WTC11 (cell line): ENCODE results near the gene ERLEC1. TPM values are rescaled to one million over a fixed set of nuclear protein-coding genes. Genes with fewer than 3 reads are reported as not detected.
"Not testable (repeated sequence)": the region's sequence is repeated elsewhere in the genome, so short reads cannot be mapped to it uniquely, and the experiment has no call there.

Source experiments
- ATAC-seq: fragments of 200-7000 bp; cut with Tn5 transposase; 2 replicates; pipeline ENCODE4 v1.10.0; 2021; ENCODE audit warnings: mild to moderate bottlenecking, moderate library complexity
- CTCF ChIA-PET: fragments of 300-600 bp; sonication (Branson Sonifier 250); formaldehyde crosslinking; loops from one replicate; lab custom pipeline; 2021; ENCODE audit warnings: antibody characterized with exemption; lab: Charles Lee
- POLR2A ChIA-PET: fragments of 350-600 bp; sonication (Branson Sonifier 250); formaldehyde crosslinking; loops from one replicate; lab custom pipeline; 2021; ENCODE audit warnings: antibody characterized with exemption; lab: Charles Lee
- DNase-seq: peaks from one replicate; pipeline ENCODE4 v3.0.0; 2021; ENCODE audit warnings: low spot score
- H3K27ac Mint-ChIP-seq: 2 replicates; pipeline ENCODE4 v1.8.0; 2021; ENCODE audit warnings: mixed read lengths
- H3K27me3 Mint-ChIP-seq: 2 replicates; pipeline ENCODE4 v1.8.0; 2021; ENCODE audit warnings: low read depth, mild to moderate bottlenecking, moderate library complexity, mixed read lengths
- H3K36me3 Mint-ChIP-seq: 2 replicates; pipeline ENCODE4 v1.8.0; 2021; ENCODE audit warnings: mixed read lengths
- H3K4me1 Mint-ChIP-seq: 2 replicates; pipeline ENCODE4 v1.8.0; 2022; ENCODE audit warnings: mixed read lengths
- H3K4me3 Mint-ChIP-seq: 2 replicates; pipeline ENCODE4 v1.8.0; 2021; ENCODE audit warnings: mild to moderate bottlenecking, moderate library complexity, mixed read lengths
- H3K9me3 Mint-ChIP-seq: 2 replicates; pipeline ENCODE4 v1.8.0; 2021; ENCODE audit warnings: mixed read lengths
- AR ChIP-seq: fragments of 250-450 bp; sonication (Bioruptor Pico); IDR thresholded peaks from 2 replicates; pipeline ENCODE4 v1.9.0; 2021; ENCODE audit warnings: mild to moderate bottlenecking
- CREB1 ChIP-seq: sonication (generic); formaldehyde crosslinking; IDR thresholded peaks from 2 replicates; pipeline ENCODE4 v1.8.0; 2023; ENCODE audit warnings: mild to moderate bottlenecking, missing genetic modification reagents
- ETV6 ChIP-seq: sonication (generic); formaldehyde crosslinking; IDR thresholded peaks from 2 replicates; pipeline ENCODE4 v1.8.1; 2022; ENCODE audit warnings: mild to moderate bottlenecking, missing genetic modification reagents
- FOXP1 ChIP-seq: sonication (generic); formaldehyde crosslinking; IDR thresholded peaks from 2 replicates; pipeline ENCODE4 v1.8.0; 2022; ENCODE audit warnings: missing genetic modification reagents, mild to moderate bottlenecking, moderate library complexity, borderline replicate concordance
- GTF2I ChIP-seq: fragments of 250-450 bp; sonication (Bioruptor Pico); conservative IDR thresholded peaks from 2 replicates; pipeline ENCODE4 v1.4.0; 2021; ENCODE audit warnings: mild to moderate bottlenecking
- IRF2 ChIP-seq: sonication (generic); formaldehyde crosslinking; IDR thresholded peaks from 2 replicates; pipeline ENCODE4 v1.8.0; 2022; ENCODE audit warnings: low read depth, missing genetic modification reagents, borderline replicate concordance
- PRDM15 ChIP-seq: sonication (generic); formaldehyde crosslinking; IDR thresholded peaks from 2 replicates; pipeline ENCODE4 v1.8.0; 2022; ENCODE audit warnings: missing genetic modification reagents
- RORB ChIP-seq: fragments of 250-450 bp; sonication (Bioruptor Pico); IDR thresholded peaks from 2 replicates; pipeline ENCODE4 v1.9.0; 2021; ENCODE audit warnings: mild to moderate bottlenecking
- TCF7 ChIP-seq: sonication (generic); formaldehyde crosslinking; IDR thresholded peaks from 2 replicates; pipeline ENCODE4 v1.8.0; 2022; ENCODE audit warnings: mild to moderate bottlenecking, low read depth, missing genetic modification reagents, moderate library complexity
- ZNF263 ChIP-seq: sonication (generic); formaldehyde crosslinking; IDR thresholded peaks from 2 replicates; pipeline ENCODE4 v1.8.1; 2022; ENCODE audit warnings: low read depth, mild to moderate bottlenecking, moderate library complexity, missing genetic modification reagents
- ZNF512 ChIP-seq: sonication (generic); formaldehyde crosslinking; IDR thresholded peaks from 2 replicates; pipeline ENCODE4 v1.8.1; 2022; ENCODE audit warnings: missing genetic modification reagents, borderline replicate concordance
- ZNF532 ChIP-seq: fragments of 250-450 bp; sonication (Bioruptor Pico); IDR thresholded peaks from 2 replicates; pipeline ENCODE4 v1.9.0; 2021; ENCODE audit warnings: mild to moderate bottlenecking, borderline replicate concordance
- total RNA-seq: library from RNA; stranded (reverse); gene quantifications from 3 replicates; pipeline ENCODE4 v1.2.3, GENCODE V29; 2021
- TF ChIP-seq, protein P1 (sequence below): fragments of 250-450 bp; sonication (Bioruptor Pico); IDR thresholded peaks from 2 replicates; pipeline ENCODE4 v1.9.0; 2021; ENCODE audit warnings: moderate library complexity, mild to moderate bottlenecking, inconsistent platforms, borderline replicate concordance

Gene ERLEC1
- total RNA-seq, 1 experiment from 2014 or later, result 26.5 TPM

DNA sequence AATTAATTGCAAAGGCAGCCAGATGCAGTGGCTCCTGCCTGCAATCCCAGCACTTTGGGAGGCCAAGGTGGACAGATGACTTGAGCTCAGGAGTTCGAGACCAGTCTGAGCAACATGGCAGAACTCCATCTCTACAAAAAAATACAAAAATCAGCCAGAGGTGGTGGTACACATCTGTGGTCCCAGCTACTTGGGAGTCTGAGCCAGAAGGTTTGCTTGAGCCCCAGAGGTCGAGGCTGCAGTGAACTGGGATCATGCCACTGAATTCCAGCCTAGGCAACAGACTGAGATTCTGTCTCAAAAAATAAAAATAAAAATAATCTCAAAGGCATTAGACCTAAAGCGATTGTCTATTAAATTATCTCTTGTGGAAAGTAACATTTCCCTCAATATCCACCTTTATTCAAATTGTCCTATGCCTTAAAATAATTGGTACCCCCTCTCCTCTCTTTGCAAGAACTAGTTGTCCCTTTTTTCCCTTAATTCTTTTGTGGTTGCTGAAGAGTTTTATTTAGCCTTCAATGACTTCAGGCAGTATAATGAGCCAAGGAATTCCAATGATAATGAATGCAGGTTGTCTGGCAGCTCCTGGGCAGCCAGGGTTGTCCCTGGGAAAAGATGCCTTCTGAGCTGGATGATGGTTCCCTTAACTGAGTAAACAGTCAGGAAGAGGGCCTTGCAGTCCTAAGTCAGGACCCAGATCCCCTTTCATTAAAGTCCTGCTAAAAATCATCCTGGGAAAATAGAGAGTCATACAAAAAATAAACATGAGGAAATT lies 40.7 kb downstream of the ERLEC1 start (continued):
- no peak for TF ChIP-seq ZNF512 (CRISPR knock-in tag)
- TF ChIP-seq AR (CRISPR knock-in tag), result no peak
- no peak for TF ChIP-seq CREB1 (CRISPR knock-in tag)

DNA sequence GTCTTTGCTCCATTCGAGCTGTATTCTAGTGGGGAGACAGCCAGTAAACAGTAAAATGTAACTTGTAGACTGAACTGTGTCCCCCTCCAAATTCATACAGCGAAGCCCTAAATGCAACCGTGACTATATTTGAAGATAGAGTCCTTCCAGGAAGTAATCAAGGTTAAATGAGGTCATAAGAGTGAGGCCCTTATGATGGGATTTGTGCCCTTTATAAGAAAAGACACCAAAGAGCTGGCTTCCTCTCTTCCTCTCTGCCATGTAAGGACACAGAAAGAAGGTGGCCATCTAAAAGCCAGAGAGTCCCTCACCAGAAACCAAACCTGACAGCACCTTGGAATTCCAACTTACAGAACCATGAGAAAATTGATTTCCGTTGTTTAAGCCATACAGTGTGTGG lies 41.5 kb downstream of the ERLEC1 start:
- ATAC-seq, result no peak
- POLR2A ChIA-PET, result no interaction called here
- H3K27ac Mint-ChIP-seq, result peak overlapping the region; percentile 69

DNA sequence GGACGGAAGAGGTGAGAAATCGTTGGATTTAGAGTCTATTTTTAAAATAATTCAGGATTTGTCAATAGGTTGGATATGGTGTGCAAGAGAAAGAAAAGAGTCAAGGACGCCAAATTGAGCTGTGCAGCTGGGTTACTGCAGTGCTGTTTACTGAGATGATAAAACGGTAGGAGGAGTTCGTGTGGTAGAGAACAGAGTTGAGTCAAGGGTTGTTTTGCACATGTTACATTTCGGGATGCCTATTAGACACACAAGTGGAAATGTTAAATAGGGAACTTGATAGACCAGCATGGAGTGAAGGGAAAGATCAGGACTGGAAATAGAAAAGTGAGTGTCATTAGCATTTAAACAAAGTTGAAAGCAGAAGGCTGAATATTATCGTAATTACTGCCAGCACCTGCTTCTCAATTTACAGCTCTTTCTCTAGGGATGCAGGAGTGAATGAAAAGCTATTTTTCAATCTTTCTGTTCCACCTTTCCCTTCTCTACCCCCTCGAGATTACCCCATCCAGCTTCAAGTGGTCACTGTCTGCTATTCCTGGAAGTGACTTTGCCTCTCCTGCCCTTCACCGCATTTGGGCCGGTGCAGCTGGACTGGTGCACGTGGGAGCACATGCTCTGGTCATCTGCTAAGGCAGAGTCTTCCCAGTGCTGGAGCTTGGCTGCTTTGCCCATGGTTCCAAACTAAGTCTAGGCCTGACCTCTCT lies 42.6 kb downstream of the ERLEC1 start:
- DNase-seq (no peak), ATAC-seq (no peak)
- no peaks in the 10 kb centered on the region for H3K36me3 Mint-ChIP-seq
- no peaks in the 10 kb centered on the region for H3K9me3 Mint-ChIP-seq
- H3K27ac Mint-ChIP-seq, result no peak overlapping the region
- H3K4me3 Mint-ChIP-seq, result no peak overlapping the region
- ChIA-PET CTCF (no interaction called here), POLR2A (no interaction called here)
- no peaks in the 10 kb centered on the region for H3K27me3 Mint-ChIP-seq
- H3K4me1 Mint-ChIP-seq, result peaks cover 42% of the 10 kb centered on the region
- TF ChIP-seq FOXP1 (CRISPR knock-in tag), result no peak
- no peak for TF ChIP-seq ZNF263 (CRISPR knock-in tag)
- no peak for TF ChIP-seq ZNF532 (CRISPR knock-in tag)
- TF ChIP-seq, protein P1, sequence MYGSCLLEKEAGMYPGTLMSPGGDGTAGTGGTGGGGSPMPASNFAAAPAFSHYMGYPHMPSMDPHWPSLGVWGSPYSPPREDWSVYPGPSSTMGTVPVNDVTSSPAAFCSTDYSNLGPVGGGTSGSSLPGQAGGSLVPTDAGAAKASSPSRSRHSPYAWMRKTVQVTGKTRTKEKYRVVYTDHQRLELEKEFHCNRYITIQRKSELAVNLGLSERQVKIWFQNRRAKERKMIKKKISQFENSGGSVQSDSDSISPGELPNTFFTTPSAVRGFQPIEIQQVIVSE (CRISPR knock-in tag), result no peak
- no peak for TF ChIP-seq PRDM15 (CRISPR knock-in tag)
- no peak for TF ChIP-seq RORB (CRISPR knock-in tag)
- TF ChIP-seq IRF2 (CRISPR knock-in tag), result no peak

More for the DNA sequence above, 41.5 kb downstream of the ERLEC1 start:
- Mint-ChIP-seq H3K27me3 (no peaks in the 10 kb centered on the region), H3K9me3 (no peaks in the 10 kb centered on the region), H3K4me3 (no peak overlapping the region), H3K4me1 (peaks cover 42% of the 10 kb centered on the region), H3K36me3 (no peaks in the 10 kb centered on the region)
- DNase-seq, result no peak
- CTCF ChIA-PET, result no interaction called here
- TF ChIP-seq TCF7 (no peak), GTF2I (CRISPR knock-in tag) (no peak), ETV6 (CRISPR knock-in tag) (no peak)

DNA sequence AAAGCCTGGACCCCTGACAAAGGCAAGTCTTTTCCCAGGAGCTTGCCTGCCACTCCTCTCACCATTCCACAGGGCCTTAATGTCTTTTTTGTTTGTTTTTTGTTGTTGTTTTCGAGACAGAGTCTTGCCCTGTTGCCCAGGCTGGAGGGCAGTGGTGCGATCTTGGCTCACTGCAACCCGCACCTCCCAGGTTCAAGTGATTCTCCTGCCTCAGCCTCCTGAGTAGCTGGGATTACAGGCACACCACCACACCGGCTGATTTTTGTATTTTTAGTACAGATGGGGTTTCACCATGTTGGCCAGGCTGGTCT lies 43.1 kb downstream of the ERLEC1 start:
- ATAC-seq, H3K9me3 Mint-ChIP-seq, H3K36me3 Mint-ChIP-seq, DNase-seq, H3K27me3 Mint-ChIP-seq, H3K4me3 Mint-ChIP-seq, POLR2A ChIA-PET, H3K27ac Mint-ChIP-seq, CTCF ChIA-PET: not testable (repeated sequence)
- peaks cover 42% of the 10 kb centered on the region for H3K4me1 Mint-ChIP-seq
